ENCODE measurements around the gene ZNF423.

DNA sequence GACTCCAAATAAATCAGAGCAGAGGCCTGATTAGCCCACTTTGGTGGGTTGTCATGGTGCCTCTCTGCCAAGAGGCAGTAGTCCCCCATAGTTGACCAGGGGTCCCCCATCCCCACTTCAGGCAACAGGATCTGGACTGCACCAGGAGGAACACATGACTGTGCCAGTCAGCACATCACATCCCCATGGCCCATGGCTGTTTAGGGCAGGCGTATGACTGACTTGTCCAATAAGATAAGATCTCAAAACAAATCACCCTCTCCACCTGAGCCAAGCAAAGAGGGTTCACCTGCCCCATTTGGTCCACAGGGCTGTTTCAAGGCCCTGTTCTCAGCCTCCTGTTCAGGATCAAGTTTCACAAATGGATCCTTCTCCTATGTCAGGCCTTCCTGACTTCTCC is 389.0 kb downstream of the ZNF423 start:
- TF ChIP-seq POLR2AphosphoS5 (IDR thresholded peaks at IDR 0.05) (no peak), POLR2A (IDR thresholded peaks at IDR 0.05) (no peak)
- TF ChIP-seq, protein P1, sequence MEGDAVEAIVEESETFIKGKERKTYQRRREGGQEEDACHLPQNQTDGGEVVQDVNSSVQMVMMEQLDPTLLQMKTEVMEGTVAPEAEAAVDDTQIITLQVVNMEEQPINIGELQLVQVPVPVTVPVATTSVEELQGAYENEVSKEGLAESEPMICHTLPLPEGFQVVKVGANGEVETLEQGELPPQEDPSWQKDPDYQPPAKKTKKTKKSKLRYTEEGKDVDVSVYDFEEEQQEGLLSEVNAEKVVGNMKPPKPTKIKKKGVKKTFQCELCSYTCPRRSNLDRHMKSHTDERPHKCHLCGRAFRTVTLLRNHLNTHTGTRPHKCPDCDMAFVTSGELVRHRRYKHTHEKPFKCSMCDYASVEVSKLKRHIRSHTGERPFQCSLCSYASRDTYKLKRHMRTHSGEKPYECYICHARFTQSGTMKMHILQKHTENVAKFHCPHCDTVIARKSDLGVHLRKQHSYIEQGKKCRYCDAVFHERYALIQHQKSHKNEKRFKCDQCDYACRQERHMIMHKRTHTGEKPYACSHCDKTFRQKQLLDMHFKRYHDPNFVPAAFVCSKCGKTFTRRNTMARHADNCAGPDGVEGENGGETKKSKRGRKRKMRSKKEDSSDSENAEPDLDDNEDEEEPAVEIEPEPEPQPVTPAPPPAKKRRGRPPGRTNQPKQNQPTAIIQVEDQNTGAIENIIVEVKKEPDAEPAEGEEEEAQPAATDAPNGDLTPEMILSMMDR (IDR thresholded peaks at IDR 0.05): no peak
